Activated CD4-positive, CD25-positive, alpha-beta regulatory T cell treated with anti-CD3 and anti-CD28 coated beads, Interleukin-2, amount 50 U/mL, for 16 hours (primary cell): ENCODE data around the gene EIPR1.
A peak's percentile ranks its signal among the peaks of the same experiment; 100 is the strongest.

ENCODE experiments used
- DNase-seq: peaks from one replicate; pipeline ENCODE4 v3.0.0-alpha.2; 2020; ENCODE audit warnings: low read depth, low spot score

The EIPR1 gene

GRCh38 chr2:3305431-3305830 lies 72.2 kb downstream of the EIPR1 start:
- DNase-seq = no peak

DNA sequence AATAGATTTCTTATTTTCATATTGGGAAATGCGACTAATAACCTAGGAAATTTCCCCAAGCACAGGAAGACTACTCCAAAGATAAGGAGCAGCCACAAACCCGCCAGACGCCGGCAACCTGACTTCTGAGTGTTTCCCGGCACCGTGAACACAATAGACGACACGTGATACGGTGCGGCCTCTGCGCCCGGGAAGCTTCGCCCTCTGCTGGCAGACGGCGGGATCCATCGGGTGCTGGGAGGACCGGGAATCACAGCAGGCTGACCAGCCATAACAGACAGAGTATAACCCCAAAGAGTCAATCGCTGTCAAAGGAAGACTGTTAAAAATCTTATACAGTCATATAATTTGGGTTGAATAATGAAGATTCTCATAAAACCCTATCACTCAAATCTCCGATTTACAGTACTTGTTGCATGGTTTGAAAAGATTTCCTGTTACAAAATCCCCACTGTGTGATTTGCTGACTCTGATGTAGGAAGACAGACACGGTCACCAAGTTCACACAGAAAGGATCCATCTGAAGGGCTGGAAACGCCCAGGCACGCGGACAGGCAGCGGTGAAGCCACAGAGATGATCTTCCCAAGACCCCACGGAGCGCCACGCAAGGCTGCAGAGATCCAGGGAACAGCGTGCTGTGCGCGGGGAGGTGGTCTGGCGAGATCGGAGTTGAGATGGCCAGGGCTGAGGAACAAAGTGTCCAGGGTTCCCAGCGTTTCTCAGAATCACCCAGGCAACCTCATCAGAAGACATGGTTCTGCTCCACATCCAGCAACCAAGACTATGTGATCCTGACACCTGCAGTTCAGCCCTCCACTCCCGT lies 73.8 kb downstream of the EIPR1 start:
- peak; percentile 57 for DNase-seq

DNA sequence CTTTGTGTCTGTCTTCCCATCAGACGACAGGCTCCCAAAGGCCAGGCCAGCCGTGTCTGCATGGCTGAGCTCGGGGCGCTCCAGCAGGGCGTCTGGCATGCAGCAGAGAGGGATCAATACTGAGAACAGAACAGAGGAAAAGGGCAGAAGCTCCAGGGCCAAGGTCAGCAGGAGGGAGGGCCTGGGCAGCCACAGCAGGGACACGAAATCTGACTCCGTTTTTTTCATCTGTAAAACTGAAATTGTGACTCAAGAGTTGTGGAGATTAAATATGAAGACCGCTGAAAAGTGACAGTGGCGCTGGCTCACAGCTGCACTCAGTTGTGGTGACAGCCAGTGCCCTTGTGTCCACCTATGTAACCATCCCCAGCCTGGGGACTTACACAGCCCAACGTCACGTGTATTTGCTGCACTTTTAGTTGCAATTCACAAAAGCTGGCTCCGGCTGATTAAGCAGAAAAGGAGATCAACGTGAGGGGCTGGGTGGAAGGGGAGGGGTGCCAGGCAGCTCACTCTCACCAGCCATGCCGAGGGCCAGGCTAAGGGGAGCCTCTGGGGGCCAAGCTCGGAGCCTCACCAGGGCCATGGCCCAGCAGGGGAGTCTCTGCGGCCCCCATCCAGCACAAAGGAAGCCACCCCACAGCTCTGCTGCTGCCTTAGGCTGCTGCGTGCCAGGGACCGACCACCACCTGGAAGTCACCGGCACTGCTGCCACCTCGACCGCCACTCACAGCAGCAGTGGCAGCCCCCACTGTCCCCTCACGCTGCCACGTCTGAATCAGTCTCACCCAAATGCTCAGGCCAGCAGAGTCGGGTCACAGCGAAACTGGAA lies 74.7 kb downstream of the EIPR1 start:
- no peak for DNase-seq

DNA sequence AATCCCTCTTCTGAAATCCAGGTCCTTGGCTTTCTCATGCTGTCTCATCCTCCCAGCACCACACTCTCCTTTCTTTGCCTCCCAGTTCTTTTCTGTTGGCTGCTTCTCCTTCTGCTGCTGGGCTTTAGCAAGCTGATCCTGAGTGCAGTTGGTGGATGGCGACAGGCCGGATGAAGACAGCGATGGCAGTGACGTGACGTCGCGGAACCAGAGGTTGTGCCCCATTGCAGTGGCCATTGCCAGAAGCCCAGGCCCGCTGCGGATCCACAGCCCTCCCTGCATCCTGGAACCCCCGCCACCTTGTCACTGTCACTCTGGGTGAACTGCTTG lies 75.2 kb downstream of the EIPR1 start:
- no peak for DNase-seq

- no peak for DNase-seq
These were observed 76.6 kb downstream of the EIPR1 start for GRCh38 chr2:3301001-3301400.

- DNase-seq = no peak
These were observed 77.2 kb downstream of the EIPR1 start for GRCh38 chr2:3300224-3300995.

DNA sequence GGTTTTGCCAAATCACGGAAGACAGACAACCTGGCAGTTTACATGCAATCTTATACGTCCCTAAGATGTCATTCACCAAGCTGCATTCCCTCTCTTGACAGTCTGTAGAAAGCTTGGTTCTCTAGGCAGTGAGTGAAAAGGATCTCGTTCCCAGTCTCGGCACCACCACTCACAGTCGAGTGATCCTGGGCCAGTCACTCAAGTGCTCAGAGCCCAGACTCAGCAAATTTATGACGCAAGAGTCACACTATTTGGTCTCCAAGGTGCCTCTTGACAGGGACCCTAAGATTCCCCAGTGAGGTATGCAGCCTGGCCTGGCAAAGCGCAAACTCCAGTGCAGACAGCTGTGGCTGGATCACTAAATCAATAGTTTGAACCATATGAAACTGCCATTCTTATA lies 77.9 kb downstream of the EIPR1 start:
- no peak for DNase-seq

DNA sequence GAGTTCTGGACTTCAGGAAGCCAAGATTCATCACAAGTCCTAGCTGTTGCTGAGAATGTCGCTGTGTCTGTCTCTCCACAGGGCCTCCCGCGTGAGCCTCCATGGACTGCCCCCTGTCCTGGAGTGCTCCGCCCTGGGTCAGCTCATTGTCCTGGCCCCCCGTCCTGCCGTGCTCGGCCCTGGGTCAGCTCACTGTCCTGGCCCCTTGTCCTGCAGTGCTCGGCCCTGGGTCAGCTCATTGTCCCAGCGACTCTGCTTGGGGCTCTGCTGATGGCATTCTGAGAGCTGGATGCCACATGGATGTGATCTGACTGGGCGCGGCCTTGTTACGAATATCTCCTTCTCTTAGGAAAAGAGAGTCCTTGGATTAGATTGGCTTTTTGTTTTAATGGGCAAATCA lies 78.5 kb downstream of the EIPR1 start:
- no peak for DNase-seq

DNA sequence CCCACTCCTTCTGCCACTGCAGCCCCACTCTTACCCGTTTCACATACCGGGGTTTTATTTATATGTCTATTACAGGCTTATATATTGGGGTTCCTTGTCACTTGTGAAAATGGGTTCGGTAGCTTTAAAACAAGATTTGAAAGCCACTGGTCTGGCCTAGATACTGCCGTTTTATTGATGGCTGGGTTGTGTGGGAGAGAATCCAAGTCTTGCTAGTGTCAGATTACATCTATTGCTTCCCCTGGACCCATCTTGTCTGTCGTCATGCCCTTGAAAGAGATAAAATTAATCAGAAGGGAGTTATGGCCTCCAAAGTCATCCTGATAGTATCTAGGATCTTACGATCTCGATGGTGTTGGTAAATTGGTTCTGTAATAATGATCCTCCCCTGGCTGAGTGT lies 79.4 kb downstream of the EIPR1 start:
- DNase-seq = no peak

DNA sequence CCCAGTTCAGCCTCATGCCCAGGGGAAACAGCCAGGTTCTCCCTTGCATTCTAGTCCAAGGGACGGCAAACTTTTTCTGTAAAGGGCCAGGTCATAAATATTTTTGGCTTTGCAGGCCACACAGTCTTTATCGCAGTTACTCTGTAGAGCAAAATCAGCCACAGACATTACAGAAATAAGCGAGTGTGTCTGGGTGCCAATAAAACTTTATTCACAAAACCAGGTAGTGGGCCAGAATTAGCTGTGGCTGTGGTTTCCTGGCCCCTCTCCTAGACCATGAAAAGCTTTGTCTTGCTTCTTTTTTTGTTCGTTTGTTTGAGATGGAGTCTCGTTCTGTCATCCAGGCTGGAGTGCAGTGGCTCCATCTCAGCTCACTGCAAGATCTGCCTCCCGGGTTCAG lies 80.1 kb downstream of the EIPR1 start:
- no peak for DNase-seq

DNA sequence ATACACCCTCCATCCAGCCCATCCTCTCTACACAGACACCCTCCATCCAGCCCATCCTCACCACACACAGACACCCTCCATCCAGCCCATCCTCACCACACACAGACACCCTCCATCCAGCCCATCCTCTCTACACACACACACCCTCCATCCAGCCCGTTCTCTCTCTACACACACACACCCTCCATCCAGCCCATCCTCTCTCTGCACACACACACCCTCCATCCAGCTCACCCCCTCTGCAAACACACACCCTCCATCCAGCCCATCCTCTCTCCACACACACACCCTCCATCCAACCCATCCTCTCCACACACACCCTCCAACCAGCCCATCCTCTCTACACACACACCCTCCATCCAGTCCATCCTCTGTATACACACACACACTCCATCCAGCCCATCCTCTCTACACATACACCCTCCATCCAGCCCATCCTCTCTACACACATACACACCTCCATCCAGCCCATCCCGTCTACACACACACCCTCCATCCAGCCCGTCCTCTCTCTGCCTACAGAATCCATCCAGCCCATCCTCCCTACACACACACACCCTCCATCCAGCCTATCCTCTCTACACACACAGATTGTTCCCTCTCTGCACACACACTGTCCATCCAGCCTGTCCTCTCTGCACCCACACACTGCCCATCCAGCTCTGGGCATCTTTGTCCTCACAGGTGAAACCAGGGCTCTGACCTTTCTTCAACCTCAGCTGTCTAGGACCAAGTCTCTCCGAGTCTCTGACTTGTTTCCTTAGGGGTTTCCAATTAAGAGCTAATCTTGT lies 81.2 kb downstream of the EIPR1 start:
- no peak for DNase-seq

DNA sequence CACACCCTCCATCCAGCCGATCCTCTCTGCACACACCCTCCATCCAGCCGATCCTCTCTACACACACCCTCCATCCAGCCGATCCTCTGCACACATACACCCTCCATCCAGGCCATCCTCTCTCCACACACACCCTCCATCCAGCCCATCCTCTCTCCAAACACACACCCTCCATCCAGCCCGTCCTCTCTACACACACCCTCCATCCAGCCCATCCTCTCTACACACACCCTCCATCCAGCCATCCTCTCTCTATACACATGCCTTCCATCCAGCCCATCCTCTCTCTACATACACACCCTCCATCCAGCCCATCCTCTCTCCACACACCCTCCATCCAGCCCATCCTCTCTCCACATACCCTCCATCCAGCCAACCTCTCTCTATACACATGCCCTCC lies 83.1 kb downstream of the EIPR1 start:
- DNase-seq = no peak

DNA sequence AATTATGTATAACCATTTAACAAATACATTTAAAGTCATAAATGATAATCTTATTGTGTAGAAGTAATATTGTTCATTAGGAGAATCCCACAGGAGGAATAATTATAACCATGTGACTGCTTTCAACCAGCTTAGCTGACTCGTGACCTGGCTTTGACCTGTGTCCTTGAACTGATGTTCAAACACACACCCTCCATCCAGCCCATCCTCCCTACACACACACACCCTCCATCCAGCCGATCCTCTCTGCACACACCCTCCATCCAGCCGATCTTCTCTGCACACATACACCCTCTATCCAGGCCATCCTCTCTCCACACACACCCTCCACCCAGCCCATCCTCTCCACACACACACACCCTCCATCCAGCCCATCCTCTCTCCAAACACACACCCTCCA lies 83.5 kb downstream of the EIPR1 start:
- no peak for DNase-seq

GRCh38 chr2:3293221-3293620 lies 84.4 kb downstream of the EIPR1 start:
- DNase-seq = no peak

DNA sequence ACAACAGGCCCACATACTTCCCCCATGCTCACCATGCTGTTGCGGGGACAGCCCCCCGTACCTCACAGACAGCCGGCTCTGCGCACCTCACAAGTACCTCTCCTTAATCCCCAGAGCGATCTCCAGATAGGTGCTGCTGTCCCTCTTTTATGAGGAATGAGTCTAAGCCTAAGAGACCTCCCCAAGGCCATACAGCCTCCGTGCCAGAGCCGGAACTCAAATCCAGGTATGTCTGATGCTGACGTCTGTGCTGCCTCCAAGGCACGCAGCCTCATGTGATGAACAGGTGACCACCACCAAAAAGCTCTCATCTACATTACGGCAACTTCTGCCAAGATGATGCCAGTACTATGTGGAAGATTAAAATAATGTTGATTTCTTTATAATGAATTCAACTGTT lies 85.2 kb downstream of the EIPR1 start:
- no peak for DNase-seq

GRCh38 chr2:3291750-3292149 lies 85.9 kb downstream of the EIPR1 start:
- no peak for DNase-seq

- DNase-seq = no peak
These were observed 86.5 kb downstream of the EIPR1 start for GRCh38 chr2:3291113-3291512.

DNA sequence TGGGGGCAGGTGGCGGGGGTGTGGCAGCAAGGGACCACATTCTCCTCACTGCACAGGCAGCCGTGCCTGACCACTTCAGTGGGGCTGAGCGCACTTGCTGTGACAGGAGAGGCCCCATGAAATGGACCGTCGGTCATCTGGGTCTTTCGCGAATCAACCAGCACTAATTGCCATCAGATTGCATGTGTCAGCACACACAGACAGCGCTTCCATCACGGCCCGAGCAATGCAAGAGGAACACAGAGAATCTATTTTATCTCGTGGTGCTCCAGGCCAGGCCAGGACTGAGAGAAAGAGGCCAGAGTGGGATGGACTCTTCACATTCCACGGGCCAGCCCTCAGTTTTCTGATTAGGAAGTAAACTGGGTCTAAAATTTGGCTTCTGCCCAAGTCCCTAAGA lies 87.0 kb downstream of the EIPR1 start:
- no peak for DNase-seq

- no peak for DNase-seq
These were observed 87.6 kb downstream of the EIPR1 start for GRCh38 chr2:3289971-3290370.

DNA sequence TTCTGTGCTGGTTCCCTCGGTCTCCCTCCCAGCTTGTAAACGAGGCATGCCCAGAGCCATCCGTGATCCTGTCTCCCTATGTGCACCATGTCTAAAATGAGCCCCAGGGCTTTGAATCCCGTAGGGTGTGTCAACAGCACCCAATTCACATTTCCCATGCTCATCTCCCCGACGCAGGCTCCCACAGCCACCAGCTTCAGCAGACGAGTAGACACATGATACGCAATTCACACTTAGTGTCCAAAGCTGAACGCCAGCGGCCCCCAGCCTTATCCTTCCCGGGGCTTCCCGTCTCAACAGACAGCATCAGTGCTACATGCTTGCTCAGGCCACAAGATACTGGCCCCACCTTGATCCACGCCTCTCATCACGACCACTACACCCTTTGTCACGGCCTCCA lies 88.1 kb downstream of the EIPR1 start:
- DNase-seq = no peak

- DNase-seq = no peak
These were observed 88.5 kb downstream of the EIPR1 start for GRCh38 chr2:3289171-3289515.
